Colon (tissue), 2 donors: Measurements from ENCODE around the gene SH2D3A.
"Not testable (repeated sequence)": the region's sequence is repeated elsewhere in the genome, so short reads cannot be mapped to it uniquely, and the experiment has no call there.

Experiments used
- FAIRE-seq: peaks from 2 replicates; lab custom pipeline; 2012; peaks lifted over from hg19 to GRCh38; lab: Jason Lieb, UNC
- donor health status: control.
- donor health status: control.

The SH2D3A gene

GRCh38 chr19:6754653-6755463, 12.4 kb downstream of the SH2D3A start:
- FAIRE-seq = no peak

GRCh38 chr19:6754136-6754535, 13.1 kb downstream of the SH2D3A start:
- no peak for FAIRE-seq

GRCh38 chr19:6753178-6754031, 13.8 kb downstream of the SH2D3A start:
- FAIRE-seq = no peak

GRCh38 chr19:6752256-6753177, 14.7 kb downstream of the SH2D3A start:
- no peak for FAIRE-seq

- no peak for FAIRE-seq
Measured at GRCh38 chr19:6751189-6751588, 16.0 kb downstream of the SH2D3A start.

- FAIRE-seq = no peak
Measured at GRCh38 chr19:6750062-6750461, 17.2 kb downstream of the SH2D3A start.

GRCh38 chr19:6748543-6748942, 18.7 kb downstream of the SH2D3A start:
- not testable (repeated sequence) for FAIRE-seq

- FAIRE-seq = no peak
Measured at GRCh38 chr19:6745965-6746364, 21.3 kb downstream of the SH2D3A start.

GRCh38 chr19:6744381-6745301, 22.6 kb downstream of the SH2D3A start:
- no peak for FAIRE-seq

GRCh38 chr19:6743714-6744380, 23.4 kb downstream of the SH2D3A start:
- no peak for FAIRE-seq

- FAIRE-seq = no peak
Measured at GRCh38 chr19:6743066-6743465, 24.2 kb downstream of the SH2D3A start.

- FAIRE-seq = no peak
Measured at GRCh38 chr19:6740589-6741343, 26.5 kb downstream of the SH2D3A start.

- FAIRE-seq = no peak
Measured at GRCh38 chr19:6739883-6740588, 27.2 kb downstream of the SH2D3A start.

GRCh38 chr19:6739390-6739882, 27.8 kb downstream of the SH2D3A start, which contains the start of gene TRIP10:
Gene TRIP10, plus strand, starts transcription at chr19:6739680. Its CDS starts 82 bp downstream, at chr19:6739762.
- FAIRE-seq = no peak

GRCh38 chr19:6738787-6739389, 28.3 kb downstream of the SH2D3A start:
- no peak for FAIRE-seq

- no peak for FAIRE-seq
Measured at GRCh38 chr19:6737873-6738786, 29.1 kb downstream of the SH2D3A start.

GRCh38 chr19:6737284-6737872, 29.9 kb downstream of the SH2D3A start, which contains the start of gene GPR108:
Gene GPR108, minus strand, starts transcription at chr19:6737580. Its CDS starts 4 bp downstream, at chr19:6737576.
- peak; percentile 98 for FAIRE-seq
